Mesenchymal stem cell (in vitro differentiated cells and primary cell): ENCODE results near the gene TMX3.

Experiments used
- DNase-seq: peaks from one replicate; pipeline ENCODE4 v3.0.0-alpha.2; 2013
- H2AFZ ChIP-seq: one replicate; pipeline ENCODE4 v1.6.1; 2013; ENCODE audit warnings: low read depth, mild to moderate bottlenecking, control low read depth, inconsistent platforms, low read length, moderate library complexity
- H2AK5ac ChIP-seq: 2 replicates; pipeline ENCODE4 v1.6.1; 2013; ENCODE audit warnings: low read length, moderate library complexity, mild to moderate bottlenecking, inconsistent platforms; ENCODE audit not compliant: severe bottlenecking
- H2BK120ac ChIP-seq: one replicate; pipeline ENCODE4 v1.6.1; 2013; ENCODE audit warnings: low read depth, mild to moderate bottlenecking, inconsistent platforms, low read length, moderate library complexity
- H2BK12ac ChIP-seq, 2 experiments: one replicate each; pipeline ENCODE4 v1.6.1; 2013; ENCODE audit warnings: inconsistent platforms in 2 of 2, low read length in 2 of 2, mild to moderate bottlenecking in 2 of 2, moderate library complexity in 2 of 2, control low read depth in 1 of 2
- H2BK15ac ChIP-seq: one replicate; pipeline ENCODE4 v1.6.1; 2013; ENCODE audit warnings: mild to moderate bottlenecking, low read depth, inconsistent platforms; ENCODE audit not compliant: poor library complexity, severe bottlenecking
- H2BK5ac ChIP-seq: 2 replicates; pipeline ENCODE4 v1.6.1; 2013; ENCODE audit warnings: low read depth, mild to moderate bottlenecking, low read length, control low read depth, inconsistent platforms; ENCODE audit not compliant: poor library complexity, severe bottlenecking
- H3K14ac ChIP-seq, 2 experiments: one replicate each; pipeline ENCODE4 v1.6.1; 2013; ENCODE audit warnings: inconsistent platforms in 2 of 2, low read length in 2 of 2, control low read depth in 1 of 2, mild to moderate bottlenecking in 1 of 2, moderate library complexity in 1 of 2
- H3K18ac ChIP-seq, 2 experiments: one replicate each; pipeline ENCODE4 v1.6.1; 2013; ENCODE audit warnings: inconsistent platforms in 2 of 2, low read length in 2 of 2, control low read depth in 1 of 2, low read depth in 1 of 2, mild to moderate bottlenecking in 1 of 2
- H3K23ac ChIP-seq, 2 experiments: one replicate each; pipeline ENCODE4 v1.6.1; 2013; ENCODE audit warnings: inconsistent platforms in 2 of 2, low read length in 2 of 2, mild to moderate bottlenecking in 2 of 2, moderate library complexity in 2 of 2, control low read depth in 1 of 2
- H3K27ac ChIP-seq: 2 replicates; pipeline ENCODE4 v1.5.1; 2013; ENCODE audit warnings: mild to moderate bottlenecking, moderate library complexity, low read length, control low read depth, inconsistent platforms; ENCODE audit not compliant: poor library complexity, severe bottlenecking
- H3K27me3 ChIP-seq, 2 experiments: 2 replicates each; pipeline versions ENCODE4 v1.6.1 to v1.7.0; 2013; ENCODE audit warnings: low read length in 2 of 2, mild to moderate bottlenecking in 2 of 2, moderate library complexity in 2 of 2, control low read depth in 1 of 2, inconsistent platforms in 1 of 2; ENCODE audit not compliant: control insufficient read depth in 1 of 2, insufficient read depth in 1 of 2
- H3K36me3 ChIP-seq, 2 experiments: 2 replicates each; pipeline versions ENCODE4 v1.6.1 to v1.7.0; 2013; ENCODE audit warnings: low read length in 2 of 2, control low read depth in 1 of 2, inconsistent platforms in 1 of 2, low read depth in 1 of 2, mild to moderate bottlenecking in 1 of 2; ENCODE audit not compliant: insufficient read depth in 2 of 2, control insufficient read depth in 1 of 2
- H3K4ac ChIP-seq, 2 experiments: one replicate each; pipeline ENCODE4 v1.6.1; 2013; ENCODE audit warnings: inconsistent platforms in 2 of 2, low read length in 2 of 2, mild to moderate bottlenecking in 2 of 2, moderate library complexity in 2 of 2, control low read depth in 1 of 2, low read depth in 1 of 2
- H3K4me1 ChIP-seq: 2 replicates; pipeline ENCODE4 v1.6.1; 2013; ENCODE audit warnings: low read depth, low read length, control low read depth; ENCODE audit not compliant: control insufficient read depth, insufficient read depth
- H3K4me2 ChIP-seq: 2 replicates; pipeline ENCODE4 v1.6.1; 2013; ENCODE audit warnings: low read length, mild to moderate bottlenecking, inconsistent platforms; ENCODE audit not compliant: poor library complexity, severe bottlenecking
- H3K4me3 ChIP-seq, 2 experiments: 2 replicates each; pipeline versions ENCODE4 v1.5.1 to v1.7.0; 2013; ENCODE audit warnings: low read length in 2 of 2, mild to moderate bottlenecking in 2 of 2, control low read depth in 1 of 2, low read depth in 1 of 2; ENCODE audit not compliant: insufficient read depth in 1 of 2
- H3K79me1 ChIP-seq: replicated peaks from 2 replicates; pipeline ENCODE4 v1.6.1; 2013; ENCODE audit warnings: mild to moderate bottlenecking, control low read depth, low read length, inconsistent platforms; ENCODE audit not compliant: poor library complexity, severe bottlenecking
- H3K9ac ChIP-seq: 2 replicates; pipeline ENCODE4 v1.7.0; 2013; ENCODE audit warnings: mild to moderate bottlenecking, low read length, moderate library complexity
- H3K9me3 ChIP-seq: 2 replicates; pipeline ENCODE4 v1.7.0; 2013; ENCODE audit warnings: mild to moderate bottlenecking, low read length; ENCODE audit not compliant: control insufficient read depth
- H4K8ac ChIP-seq: one replicate; pipeline ENCODE4 v1.6.1; 2013; ENCODE audit warnings: inconsistent platforms, mild to moderate bottlenecking, low read length, moderate library complexity
- H4K91ac ChIP-seq: one replicate; pipeline ENCODE4 v1.6.1; 2013; ENCODE audit warnings: mild to moderate bottlenecking, low read length, inconsistent platforms
- WGBS: methylation state at CpG from one replicate; pipeline ENCODE4 v1.1.7; 2013; ENCODE audit warnings: mixed read lengths; 5-methylcytosine and 5-hydroxymethylcytosine counted together

TMX3 gene

DNA sequence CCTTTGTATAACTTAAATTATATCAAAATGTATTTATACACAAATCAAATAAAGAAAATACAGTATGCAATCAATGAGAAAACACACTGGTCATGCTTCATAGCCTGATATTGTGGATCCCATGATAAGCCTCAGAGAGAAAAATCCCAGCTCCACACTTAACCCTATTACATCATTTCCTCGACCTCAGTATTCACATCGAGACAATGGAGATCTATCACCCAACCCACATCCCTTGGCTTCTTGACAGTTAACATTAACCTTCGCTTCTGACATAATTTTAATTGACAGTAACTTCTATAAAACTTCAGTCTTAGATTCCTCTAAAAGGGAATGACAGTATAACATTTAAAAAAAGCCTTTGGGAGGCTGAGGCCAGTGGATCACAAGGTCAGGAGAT is 11.6 kb downstream of the TMX3 start:
- Histone ChIP-seq H4K8ac (no peak overlapping the region), H3K27me3 (no peaks in the 10 kb centered on the region), H3K36me3 (peaks cover 0 to 63% of the 10 kb centered on the region in 2 experiments), H3K27ac (no peak overlapping the region), H3K79me1 (peaks cover 9% of the 10 kb centered on the region), H2BK12ac (no peak overlapping the region), H4K91ac (no peak overlapping the region), H3K4me1 (peaks cover 3% of the 10 kb centered on the region), H2AK5ac (no peak overlapping the region), H2BK120ac (no peak overlapping the region), H2AFZ (no peak overlapping the region), H3K14ac (no peak overlapping the region), H2BK5ac (no peak overlapping the region), H3K23ac (no peak overlapping the region), H2BK15ac (no peak overlapping the region), H3K9ac (no peak overlapping the region), H3K4me3 (no peak overlapping the region), H3K18ac (no peak overlapping the region), H3K4ac (no peak overlapping the region), H3K9me3 (no peaks in the 10 kb centered on the region), H3K4me2 (no peak overlapping the region)
- WGBS: 74% methylated on average over 3 of the region's 3 CpGs
- no peak for DNase-seq

DNA sequence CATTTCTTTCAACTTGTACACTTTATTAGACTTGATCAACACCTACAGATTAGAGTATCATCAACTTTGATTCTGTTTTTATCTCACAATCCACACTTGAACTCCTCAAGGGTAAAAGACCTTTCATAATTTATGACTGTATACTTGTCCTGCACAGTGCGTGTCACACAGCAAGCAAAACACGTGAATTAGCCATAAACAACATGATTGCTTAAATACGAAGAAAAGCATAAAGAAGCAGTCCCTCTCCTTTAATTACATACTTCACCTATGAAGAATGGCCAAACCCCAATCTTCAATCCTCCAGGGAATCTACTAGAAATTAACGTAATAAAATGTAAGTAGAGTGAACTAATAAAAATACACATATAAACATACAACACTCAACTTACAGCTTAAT is 13.6 kb downstream of the TMX3 start:
- no peak overlapping the region for H2BK5ac ChIP-seq
- H2BK120ac ChIP-seq: no peak overlapping the region
- no peak overlapping the region for H3K4me3 ChIP-seq
- peaks cover 7% of the 10 kb centered on the region for H3K79me1 ChIP-seq
- H3K4me1 ChIP-seq: peaks cover 3% of the 10 kb centered on the region
- H2AK5ac ChIP-seq: no peak overlapping the region
- H4K8ac ChIP-seq: no peak overlapping the region
- H3K9ac ChIP-seq: no peak overlapping the region
- no peak overlapping the region for H3K27ac ChIP-seq
- no peak overlapping the region for H3K4me2 ChIP-seq
- no peak overlapping the region for H3K18ac ChIP-seq
- H2AFZ ChIP-seq: no peak overlapping the region
- no peaks in the 10 kb centered on the region for H3K27me3 ChIP-seq
- WGBS: 94% methylated on average over 3 of the region's 4 CpGs
- no peak overlapping the region for H2BK15ac ChIP-seq
- H3K4ac ChIP-seq: no peak overlapping the region
- no peak for DNase-seq
- no peaks in the 10 kb centered on the region for H3K9me3 ChIP-seq
- H2BK12ac ChIP-seq: no peak overlapping the region
- no peak overlapping the region for H3K23ac ChIP-seq
- no peak overlapping the region for H4K91ac ChIP-seq
- no peak overlapping the region for H3K14ac ChIP-seq
- peaks cover 3 to 60% of the 10 kb centered on the region in 2 experiments for H3K36me3 ChIP-seq

DNA sequence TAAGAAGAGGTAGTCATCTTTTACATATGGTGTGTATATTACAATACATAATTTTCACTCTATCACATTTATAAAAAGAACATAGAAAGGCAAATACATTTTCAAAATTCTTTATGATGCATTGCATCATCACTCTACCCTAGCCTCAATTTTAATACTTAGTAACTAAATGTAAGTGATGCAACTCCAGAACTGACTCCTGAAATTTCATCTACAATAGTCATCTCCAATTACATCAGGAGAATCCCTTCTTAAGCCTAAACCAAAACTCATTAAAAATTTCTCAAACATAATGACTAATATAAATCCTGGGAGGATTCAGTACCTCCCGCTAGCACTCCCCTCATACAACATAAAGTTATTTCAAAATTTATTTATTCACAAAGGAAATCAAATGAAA is 15.9 kb downstream of the TMX3 start:
- peaks cover 12% of the 10 kb centered on the region for H3K79me1 ChIP-seq
- no peaks in the 10 kb centered on the region for H3K9me3 ChIP-seq
- H3K4me2 ChIP-seq: no peak overlapping the region
- no peak overlapping the region for H2BK12ac ChIP-seq
- no peak overlapping the region for H2BK120ac ChIP-seq
- H4K8ac ChIP-seq: no peak overlapping the region
- no peak overlapping the region for H2AK5ac ChIP-seq
- H3K27me3 ChIP-seq: no peaks in the 10 kb centered on the region
- peaks cover 13 to 55% of the 10 kb centered on the region in 2 experiments for H3K36me3 ChIP-seq
- no peak overlapping the region for H4K91ac ChIP-seq
- no peak overlapping the region for H3K9ac ChIP-seq
- no peak overlapping the region for H2AFZ ChIP-seq
- H3K23ac ChIP-seq: no peak overlapping the region
- H3K4me3 ChIP-seq: no peak overlapping the region
- peaks cover 1% of the 10 kb centered on the region for H3K4me1 ChIP-seq
- 98% methylated on average over 1 of the region's 1 CpG for WGBS
- H3K18ac ChIP-seq: no peak overlapping the region
- no peak for DNase-seq
- no peak overlapping the region for H3K4ac ChIP-seq
- no peak overlapping the region for H2BK5ac ChIP-seq
- no peak overlapping the region for H3K27ac ChIP-seq
- no peak overlapping the region for H2BK15ac ChIP-seq
- H3K14ac ChIP-seq: no peak overlapping the region

DNA sequence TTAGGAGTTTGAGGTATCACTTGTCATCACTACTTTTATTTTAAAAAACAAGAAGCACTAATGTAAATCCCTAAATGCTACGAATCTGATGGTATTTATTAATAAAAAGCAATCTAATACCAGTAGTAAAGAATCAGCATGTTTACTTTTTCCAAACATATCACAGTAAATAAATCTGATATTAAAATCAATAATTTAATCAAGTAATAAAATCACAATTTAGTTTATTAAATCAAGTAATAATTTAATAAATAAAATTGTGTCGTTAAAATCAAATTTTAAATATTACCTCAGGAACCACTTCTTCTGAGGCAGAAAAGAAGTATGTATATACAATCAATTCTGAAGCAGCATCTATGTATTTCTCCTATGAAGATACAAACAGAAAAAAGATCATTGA is 18.0 kb downstream of the TMX3 start:
- H2BK120ac ChIP-seq: no peak overlapping the region
- no peak overlapping the region for H4K8ac ChIP-seq
- H4K91ac ChIP-seq: no peak overlapping the region
- H3K27me3 ChIP-seq: no peaks in the 10 kb centered on the region
- H3K18ac ChIP-seq: no peak overlapping the region
- peaks cover 1% of the 10 kb centered on the region for H3K4me1 ChIP-seq
- peaks cover 25 to 58% of the 10 kb centered on the region in 2 experiments for H3K36me3 ChIP-seq
- H2BK5ac ChIP-seq: no peak overlapping the region
- H3K79me1 ChIP-seq: peaks cover 20% of the 10 kb centered on the region
- H3K27ac ChIP-seq: no peak overlapping the region
- no peak overlapping the region for H3K14ac ChIP-seq
- H3K9me3 ChIP-seq: no peaks in the 10 kb centered on the region
- no peak overlapping the region for H2BK15ac ChIP-seq
- H3K4me3 ChIP-seq: no peak overlapping the region
- no CpG with 5 or more reads among the region's 2 CpGs for WGBS
- H3K4me2 ChIP-seq: no peak overlapping the region
- H2AFZ ChIP-seq: no peak overlapping the region
- H2AK5ac ChIP-seq: no peak overlapping the region
- no peak for DNase-seq
- no peak overlapping the region for H3K9ac ChIP-seq
- H2BK12ac ChIP-seq: no peak overlapping the region
- no peak overlapping the region for H3K4ac ChIP-seq
- no peak overlapping the region for H3K23ac ChIP-seq
